Measurements from ENCODE around the gene PPP1R14D. TPM values are rescaled to one million over a fixed set of nuclear protein-coding genes. Genes with fewer than 3 reads are reported as not detected.

The PPP1R14D gene
- total RNA-seq, 2 experiments from 2014 or later, result not detected

GRCh38 chr15:40812721-40813425 lies 15.6 kb downstream of the PPP1R14D start:
- Mint-ChIP-seq H3K27me3 (no peaks in the 10 kb centered on the region), H3K4me1 (peaks cover 10% of the 10 kb centered on the region), H3K36me3 (peaks cover 3% of the 10 kb centered on the region), H3K27ac (no peak overlapping the region), H3K4me3 (no peak overlapping the region), H3K9me3 (no peaks in the 10 kb centered on the region)
- no peak for DNase-seq

DNA sequence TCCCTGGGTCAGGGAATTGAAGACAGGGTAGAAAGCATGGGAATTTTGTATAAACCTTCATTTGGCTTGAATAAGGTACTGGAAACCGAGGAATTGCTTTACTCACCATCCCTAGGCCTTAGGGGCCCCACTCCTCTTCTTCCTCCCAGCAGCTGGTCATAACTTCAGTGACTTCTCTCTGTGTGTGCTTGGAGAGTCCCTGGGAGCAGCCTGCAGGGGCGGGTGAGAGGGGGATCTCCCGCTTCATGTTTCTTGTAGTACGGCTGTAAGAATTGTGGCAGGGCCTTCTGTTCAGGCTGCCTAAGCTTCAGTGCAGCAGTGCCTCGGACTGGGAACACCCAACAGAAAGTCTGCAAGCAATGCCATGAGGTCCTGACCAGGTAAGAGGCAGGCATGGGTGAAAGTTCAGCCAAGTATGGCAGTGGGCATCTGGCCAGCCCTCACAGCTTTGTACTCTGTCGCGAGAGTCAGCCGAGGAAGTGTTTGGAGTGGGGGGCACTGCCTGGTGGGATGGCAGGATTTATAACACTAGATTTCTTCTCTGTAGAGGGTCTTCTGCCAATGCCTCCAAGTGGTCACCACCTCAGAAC lies 19.6 kb downstream of the PPP1R14D start:
- DNase-seq, result no peak
- Mint-ChIP-seq H3K36me3 (peaks cover 9% of the 10 kb centered on the region), H3K4me1 (peaks cover 16% of the 10 kb centered on the region)

GRCh38 chr15:40807888-40808461 lies 20.5 kb downstream of the PPP1R14D start:
- Mint-ChIP-seq H3K4me3 (peak overlapping the region; percentile 94), H3K4me1 (peaks cover 21% of the 10 kb centered on the region), H3K36me3 (peaks cover 9% of the 10 kb centered on the region), H3K27ac (peak overlapping the region; percentile 98), H3K27me3 (no peaks in the 10 kb centered on the region), H3K9me3 (no peaks in the 10 kb centered on the region)
- DNase-seq, result no peak

More for the DNA sequence above, 19.6 kb downstream of the PPP1R14D start:
- Mint-ChIP-seq H3K27me3 (no peaks in the 10 kb centered on the region), H3K27ac (no peak overlapping the region), H3K9me3 (no peaks in the 10 kb centered on the region), H3K4me3 (peak overlapping the region; percentile 94)

DNA sequence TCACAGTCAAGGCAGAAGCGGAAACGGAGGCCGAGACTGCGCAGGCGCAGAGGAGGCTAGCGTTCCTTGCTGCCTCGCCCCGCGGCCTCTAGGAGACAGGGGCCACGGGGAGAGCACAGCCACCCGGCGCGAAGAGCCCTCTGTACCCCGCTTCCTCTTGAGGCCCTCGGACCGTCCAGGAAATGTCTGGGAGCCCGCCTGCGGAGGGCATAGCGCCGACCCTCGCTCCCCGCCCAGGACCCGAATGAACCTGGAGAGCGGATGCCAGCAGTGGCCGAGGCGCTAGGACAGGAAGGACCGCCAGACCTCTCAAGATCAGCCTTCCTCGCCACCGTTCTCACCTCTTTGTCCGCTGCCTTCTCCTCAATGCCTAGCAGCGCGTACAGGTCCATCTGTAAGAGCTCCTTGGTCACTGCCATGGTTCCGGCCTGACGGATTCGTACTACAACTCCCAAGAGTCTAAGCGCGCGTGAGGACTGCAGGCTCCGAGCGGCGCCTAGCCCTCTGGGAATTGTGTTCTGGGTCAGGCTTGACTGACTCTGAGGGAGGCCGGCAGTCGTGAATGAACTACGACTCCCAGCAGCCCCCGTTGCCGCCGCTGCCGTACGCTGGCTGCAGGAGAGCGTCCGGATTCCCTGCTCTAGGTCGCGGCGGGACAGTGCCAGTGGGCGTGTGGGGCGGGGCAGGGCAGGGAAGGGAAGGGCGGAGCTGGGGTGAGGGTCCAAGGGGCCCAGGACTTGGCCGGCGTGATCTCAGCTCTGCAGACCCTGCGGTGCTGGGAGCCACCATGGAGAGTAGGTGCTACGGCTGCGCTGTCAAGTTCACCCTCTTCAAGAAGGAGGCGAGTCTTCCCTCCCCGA lies 21.2 kb downstream of the PPP1R14D start, which contains the start of the genes DNAJC17 and ZFYVE19:
TSS of gene DNAJC17 (minus strand) at position 446 of the 860 bp plus-strand sequence. CDS start at position 419, 27 bp downstream.
TSS of gene ZFYVE19 (plus strand) at position 62 of the 860 bp plus-strand sequence. CDS start at position 563, 501 bp downstream.
- Mint-ChIP-seq H3K36me3 (peaks cover 7% of the 10 kb centered on the region), H3K9me3 (no peaks in the 10 kb centered on the region), H3K27me3 (no peaks in the 10 kb centered on the region), H3K4me1 (peaks cover 21% of the 10 kb centered on the region), H3K4me3 (peak within 1 kb of the TSS; percentile 94), H3K27ac (peak within 1 kb of the TSS; percentile 98)
- peak; percentile 95 for DNase-seq

- no peaks in the 10 kb centered on the region for H3K9me3 Mint-ChIP-seq
- peaks cover 24% of the 10 kb centered on the region for H3K4me1 Mint-ChIP-seq
- no peak for DNase-seq
- peaks cover 10% of the 10 kb centered on the region for H3K36me3 Mint-ChIP-seq
- peak overlapping the region; percentile 94 for H3K4me3 Mint-ChIP-seq
- H3K27me3 Mint-ChIP-seq, result no peaks in the 10 kb centered on the region
- H3K27ac Mint-ChIP-seq, result peak overlapping the region; percentile 98
Observed at GRCh38 chr15:40806672-40807027, 21.9 kb downstream of the PPP1R14D start.

GRCh38 chr15:40803688-40804087 lies 24.8 kb downstream of the PPP1R14D start:
- Mint-ChIP-seq H3K4me3 (no peak overlapping the region), H3K27me3 (no peaks in the 10 kb centered on the region), H3K36me3 (peaks cover 13% of the 10 kb centered on the region), H3K27ac (no peak overlapping the region), H3K9me3 (no peaks in the 10 kb centered on the region), H3K4me1 (peaks cover 25% of the 10 kb centered on the region)
- no peak for DNase-seq

GRCh38 chr15:40803076-40803475 lies 25.4 kb downstream of the PPP1R14D start:
- H3K4me3 Mint-ChIP-seq, result no peak overlapping the region
- H3K4me1 Mint-ChIP-seq, result peaks cover 28% of the 10 kb centered on the region
- no peaks in the 10 kb centered on the region for H3K27me3 Mint-ChIP-seq

GRCh38 chr15:40799523-40799922 lies 29.0 kb downstream of the PPP1R14D start:
- no peak overlapping the region for H3K4me3 Mint-ChIP-seq
- H3K4me1 Mint-ChIP-seq, result peaks cover 24% of the 10 kb centered on the region
- no peak overlapping the region for H3K27ac Mint-ChIP-seq
- no peak for DNase-seq
- H3K27me3 Mint-ChIP-seq, result no peaks in the 10 kb centered on the region
- no peaks in the 10 kb centered on the region for H3K9me3 Mint-ChIP-seq
- H3K36me3 Mint-ChIP-seq, result peaks cover 19% of the 10 kb centered on the region

More at GRCh38 chr15:40803076-40803475, 25.4 kb downstream of the PPP1R14D start:
- Mint-ChIP-seq H3K36me3 (peaks cover 19% of the 10 kb centered on the region), H3K27ac (no peak overlapping the region), H3K9me3 (no peaks in the 10 kb centered on the region)
- no peak for DNase-seq

- Mint-ChIP-seq H3K36me3 (peaks cover 15% of the 10 kb centered on the region), H3K4me1 (peaks cover 33% of the 10 kb centered on the region), H3K9me3 (no peaks in the 10 kb centered on the region), H3K4me3 (no peak overlapping the region), H3K27ac (no peak overlapping the region), H3K27me3 (no peaks in the 10 kb centered on the region)
- DNase-seq, result no peak
Observed at GRCh38 chr15:40796512-40796911, 32.0 kb downstream of the PPP1R14D start.

DNA sequence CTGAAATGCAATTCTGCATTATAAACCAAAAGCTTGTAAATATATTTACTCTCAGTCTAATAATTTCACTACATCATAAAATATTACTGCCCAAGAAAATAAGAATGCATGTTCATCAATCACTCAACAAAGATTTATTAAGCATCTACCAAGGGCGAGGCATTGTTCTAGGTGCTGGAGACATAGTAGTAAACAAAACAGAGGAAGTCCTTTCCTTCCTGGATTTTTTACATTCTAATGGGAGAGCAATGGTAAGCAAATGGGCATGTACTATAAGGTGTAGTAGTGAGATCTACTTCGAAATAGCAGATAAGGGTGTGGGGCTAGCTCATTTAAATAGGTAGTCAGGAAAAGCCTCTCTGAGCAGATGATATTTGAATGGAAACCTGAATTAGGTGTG lies 32.5 kb downstream of the PPP1R14D start:
- Mint-ChIP-seq H3K4me1 (peaks cover 30% of the 10 kb centered on the region), H3K27ac (no peak overlapping the region), H3K9me3 (no peaks in the 10 kb centered on the region), H3K4me3 (no peak overlapping the region), H3K27me3 (no peaks in the 10 kb centered on the region), H3K36me3 (peaks cover 13% of the 10 kb centered on the region)
- DNase-seq, result no peak

DNA sequence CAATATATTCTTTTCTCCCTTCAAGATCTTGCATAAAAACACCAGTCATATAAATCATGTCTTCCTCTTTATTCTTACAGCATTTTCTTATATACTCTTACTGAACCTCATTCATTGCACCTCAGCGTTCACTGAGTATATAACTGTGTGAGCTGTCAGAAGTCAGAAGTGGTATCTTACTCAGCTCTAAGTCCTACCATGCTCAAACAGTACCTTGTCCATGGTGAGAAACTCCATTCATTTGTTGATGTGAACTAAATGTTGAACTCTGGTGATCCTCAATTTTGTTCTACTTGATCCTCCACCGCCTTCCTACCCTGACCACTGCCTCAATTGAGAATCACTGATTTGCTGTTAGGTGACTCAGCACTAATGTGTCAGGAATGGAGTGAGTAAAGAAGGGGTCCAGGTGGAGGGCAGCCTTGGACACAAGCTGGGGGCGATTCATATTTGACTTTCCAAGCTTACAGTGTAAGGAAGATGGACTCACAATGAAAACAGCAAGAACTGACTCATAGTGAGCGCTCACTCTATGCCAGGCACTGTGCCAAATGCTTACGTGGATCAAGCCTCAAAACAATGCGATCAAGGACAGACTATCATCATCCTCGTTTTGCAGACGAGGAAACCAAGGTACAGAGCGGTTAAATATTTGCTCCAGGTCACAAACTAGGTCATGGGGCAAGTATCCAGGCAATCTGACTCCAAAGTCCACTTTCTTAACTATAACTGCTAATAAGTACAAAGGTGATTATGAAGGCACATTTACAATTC lies 35.1 kb downstream of the PPP1R14D start:
- peaks cover 32% of the 10 kb centered on the region for H3K4me1 Mint-ChIP-seq
- peaks cover 10% of the 10 kb centered on the region for H3K36me3 Mint-ChIP-seq
- H3K4me3 Mint-ChIP-seq, result no peak overlapping the region
- no peak for DNase-seq
- H3K27ac Mint-ChIP-seq, result no peak overlapping the region
- H3K27me3 Mint-ChIP-seq, result no peaks in the 10 kb centered on the region
- no peaks in the 10 kb centered on the region for H3K9me3 Mint-ChIP-seq

DNA sequence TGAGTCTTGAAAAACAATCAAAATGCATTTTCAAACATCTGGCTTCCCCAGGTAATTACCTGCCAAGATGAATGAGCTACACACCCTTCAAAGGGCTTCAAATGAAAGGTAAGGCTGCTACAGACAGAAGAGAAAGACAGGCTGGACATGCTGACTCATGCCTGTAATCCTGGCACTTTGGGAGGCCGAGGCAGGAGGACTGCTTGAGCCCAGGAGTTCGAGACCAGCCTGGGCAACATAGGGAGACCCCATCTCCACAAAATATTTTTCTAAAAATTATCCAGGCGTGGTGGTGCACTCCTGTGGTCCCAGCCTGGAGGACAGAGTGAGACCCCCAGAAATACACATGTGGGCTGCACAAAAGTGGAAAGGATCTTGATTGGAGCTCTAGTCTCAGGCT lies 36.1 kb downstream of the PPP1R14D start:
- Mint-ChIP-seq H3K27ac (no peak overlapping the region), H3K4me3 (no peak overlapping the region), H3K4me1 (peaks cover 34% of the 10 kb centered on the region), H3K9me3 (no peaks in the 10 kb centered on the region), H3K27me3 (no peaks in the 10 kb centered on the region), H3K36me3 (peaks cover 2% of the 10 kb centered on the region)
- no peak for DNase-seq

GRCh38 chr15:40790718-40791117 lies 37.8 kb downstream of the PPP1R14D start:
- no peak for DNase-seq
- peaks cover 48% of the 10 kb centered on the region for H3K4me1 Mint-ChIP-seq
- peaks cover 2% of the 10 kb centered on the region for H3K36me3 Mint-ChIP-seq
- H3K4me3 Mint-ChIP-seq, result no peak overlapping the region
- no peaks in the 10 kb centered on the region for H3K9me3 Mint-ChIP-seq
- no peak overlapping the region for H3K27ac Mint-ChIP-seq
- no peaks in the 10 kb centered on the region for H3K27me3 Mint-ChIP-seq

DNA sequence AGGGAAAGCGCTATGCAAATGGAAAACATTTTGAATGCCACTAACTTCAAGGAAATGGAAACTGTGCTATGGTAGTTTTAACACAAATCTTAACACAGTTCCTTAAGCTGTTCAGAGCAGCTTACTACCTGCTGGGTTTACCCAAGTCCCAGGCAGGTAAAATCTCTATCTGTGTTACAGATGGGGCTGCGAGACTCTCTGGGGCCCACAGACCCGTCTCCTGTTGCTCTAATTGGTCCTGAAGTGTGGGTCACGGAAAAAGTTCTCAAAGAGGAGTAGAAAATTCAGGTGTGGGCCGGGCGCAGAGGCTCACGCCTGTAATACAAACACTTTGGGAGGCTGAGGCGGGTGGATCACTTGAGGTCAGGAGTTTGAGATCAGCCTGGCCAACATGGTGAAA lies 38.5 kb downstream of the PPP1R14D start:
- H3K27me3 Mint-ChIP-seq, result no peaks in the 10 kb centered on the region
- H3K27ac Mint-ChIP-seq, result no peak overlapping the region

More for the DNA sequence above, 38.5 kb downstream of the PPP1R14D start:
- Mint-ChIP-seq H3K4me1 (peaks cover 48% of the 10 kb centered on the region), H3K36me3 (peaks cover 2% of the 10 kb centered on the region), H3K9me3 (no peaks in the 10 kb centered on the region), H3K4me3 (no peak overlapping the region)
- no peak for DNase-seq
